SK-N-SH (cell line): ENCODE measurements around the gene FMN1. TPM values are rescaled to one million over a fixed set of nuclear protein-coding genes. Genes with fewer than 3 reads are reported as not detected.

Experiments
- CTCF ChIA-PET: fragments of 300-600, 350-600 bp; formaldehyde crosslinking; extraction: SDS; loops from one replicate; lab custom pipeline; 2021; lab: Yijun Ruan, JAX
- POLR2A ChIA-PET: fragments of 350-600 bp; sonication (Branson Sonifier 250); formaldehyde crosslinking; extraction: SDS; loops from one replicate; lab custom pipeline; 2020; ENCODE audit warnings: antibody characterized with exemption, inconsistent platforms; lab: Yijun Ruan, JAX
- DNase-seq: peaks from one replicate; pipeline ENCODE4 v3.0.0; 2012
- H2AFZ ChIP-seq: fragments of 200-600 bp; sonication (generic); 2 replicates; pipeline ENCODE4 v1.8.1; 2016; ENCODE audit warnings: antibody characterized with exemption, mild to moderate bottlenecking, low read depth
- H3F3A ChIP-seq: fragments of 200-600 bp; sonication (generic); replicated peaks from 2 replicates; pipeline ENCODE3; 2016; ENCODE audit warnings: antibody characterized with exemption, mild to moderate bottlenecking; ENCODE audit not compliant: insufficient read depth
- H3K27ac ChIP-seq, 2 experiments: fragments of 200-500 bp in 1 of 2; fragments of 200-600 bp in 1 of 2; sonication (Bioruptor generic) in 1 of 2; sonication (generic), shearing (Covaris generic) in 1 of 2; 2 replicates each; pipeline versions ENCODE4 v1.5.1 to v1.6.1; 2014 to 2016; ENCODE audit warnings: low read depth in 2 of 2, inconsistent platforms in 1 of 2, low read length in 1 of 2, mild to moderate bottlenecking in 1 of 2, mixed read lengths in 1 of 2
- H3K27me3 ChIP-seq: fragments of 200-600 bp; sonication (generic), shearing (Covaris generic); 2 replicates; pipeline ENCODE4 v1.6.1; 2016; ENCODE audit warnings: mixed run types; ENCODE audit not compliant: insufficient read depth
- H3K36me3 ChIP-seq, 2 experiments: fragments of 200-500 bp in 1 of 2; fragments of 200-600 bp in 1 of 2; sonication (Bioruptor generic) in 1 of 2; sonication (generic) in 1 of 2; replicated peaks in 1 of 2; 2 replicates each; pipeline versions ENCODE3 to v1.5.1; 2014 to 2016; ENCODE audit warnings: low read length in 1 of 2, mild to moderate bottlenecking in 1 of 2; ENCODE audit not compliant: insufficient read depth in 2 of 2, control insufficient read depth in 1 of 2
- H3K4me1 ChIP-seq, 2 experiments: fragments of 200-500 bp in 1 of 2; fragments of 200-600 bp in 1 of 2; sonication (Bioruptor generic) in 1 of 2; sonication (generic), shearing (Covaris generic) in 1 of 2; 2 replicates each; pipeline versions ENCODE4 v1.5.1 to v1.6.1; 2014 to 2016; ENCODE audit warnings: low read depth in 1 of 2, low read length in 1 of 2, mixed run types in 1 of 2; ENCODE audit not compliant: insufficient read depth in 2 of 2, control insufficient read depth in 1 of 2
- H3K4me2 ChIP-seq: fragments of 200-600 bp; sonication (generic), shearing (Covaris generic); 2 replicates; pipeline ENCODE4 v1.6.1; 2017; ENCODE audit warnings: mixed run types
- H3K4me3 ChIP-seq, 2 experiments: fragments of 200-500 bp in 1 of 2; fragments of 200-600 bp in 1 of 2; sonication (Bioruptor generic) in 1 of 2; sonication (generic), shearing (Covaris generic) in 1 of 2; 2 replicates each; pipeline versions ENCODE4 v1.5.1 to v1.8.1; 2014 to 2016; ENCODE audit warnings: low read depth in 2 of 2, inconsistent platforms in 1 of 2, low read length in 1 of 2, mild to moderate bottlenecking in 1 of 2, mixed read lengths in 1 of 2, moderate library complexity in 1 of 2
- H3K79me2 ChIP-seq: fragments of 200-600 bp; sonication (generic); 2 replicates; pipeline ENCODE4 v1.8.1; 2017; ENCODE audit warnings: mild to moderate bottlenecking; ENCODE audit not compliant: insufficient read depth
- H3K9ac ChIP-seq: fragments of 200-600 bp; sonication (generic); 2 replicates; pipeline ENCODE4 v1.6.1; 2017; ENCODE audit warnings: mixed run types
- H3K9me2 ChIP-seq: fragments of 200-600 bp; sonication (generic); 2 replicates; pipeline ENCODE4 v1.6.1; 2017; ENCODE audit warnings: mixed run types
- H3K9me3 ChIP-seq: fragments of 200-600 bp; sonication (generic); 2 replicates; pipeline ENCODE4 v1.6.1; 2017; ENCODE audit warnings: mixed run types, mild to moderate bottlenecking, moderate library complexity
- H4K20me1 ChIP-seq: fragments of 200-600 bp; sonication (generic); 2 replicates; pipeline ENCODE4 v1.6.1; 2017; ENCODE audit warnings: mild to moderate bottlenecking, mixed run types; ENCODE audit not compliant: insufficient read depth
- CHD2 ChIP-seq: fragments of 150-350 bp; IDR thresholded peaks from 2 replicates; pipeline ENCODE4 v1.6.1; 2018; ENCODE audit warnings: low read length; ENCODE audit not compliant: partially characterized antibody
- ELF1 ChIP-seq: IDR thresholded peaks from 2 replicates; pipeline ENCODE4 v1.4.0; 2012
- EP300 ChIP-seq, 2 experiments: IDR thresholded peaks; 2 replicates each; pipeline versions ENCODE4 v1.4.0 to v1.6.1; 2012; ENCODE audit warnings: borderline replicate concordance in 1 of 2, low read depth in 1 of 2, low read length in 1 of 2
- FOSL2 ChIP-seq: IDR thresholded peaks from 2 replicates; pipeline ENCODE4 v1.4.0; 2012; ENCODE audit warnings: low read depth, mild to moderate bottlenecking, moderate library complexity, borderline replicate concordance
- FOXJ3 ChIP-seq: sonication (generic); formaldehyde crosslinking; IDR thresholded peaks from 2 replicates; pipeline ENCODE4 v1.5.1; 2020; ENCODE audit warnings: mild to moderate bottlenecking, missing genetic modification reagents
- FOXM1 ChIP-seq: IDR thresholded peaks from 2 replicates; pipeline ENCODE4 v1.4.0; 2012; ENCODE audit warnings: low read depth, mild to moderate bottlenecking
- GABPA ChIP-seq: IDR thresholded peaks from 2 replicates; pipeline ENCODE4 v1.4.0; 2012; ENCODE audit warnings: low read depth, mild to moderate bottlenecking
- GATA2 ChIP-seq: sonication (generic); formaldehyde crosslinking; IDR thresholded peaks from 2 replicates; pipeline ENCODE4 v1.5.0; 2020; ENCODE audit warnings: mild to moderate bottlenecking, missing genetic modification reagents
- NFIC ChIP-seq: IDR thresholded peaks from 2 replicates; pipeline ENCODE4 v1.4.0; 2012; ENCODE audit warnings: borderline replicate concordance
- NRF1 ChIP-seq: IDR thresholded peaks from 2 replicates; pipeline ENCODE4 v1.6.1; 2012; ENCODE audit warnings: low read depth, mild to moderate bottlenecking, low read length
- RCOR1 ChIP-seq: fragments of 150-350 bp; IDR thresholded peaks from 2 replicates; pipeline ENCODE4 v1.6.1; 2017; ENCODE audit warnings: antibody characterized with exemption, low read length
- REST ChIP-seq: IDR thresholded peaks from 2 replicates; pipeline ENCODE4 v1.6.1; 2012; ENCODE audit warnings: mild to moderate bottlenecking, low read depth, low read length, moderate library complexity
- RFX5 ChIP-seq: IDR thresholded peaks from 2 replicates; pipeline ENCODE4 v1.6.1; 2012; ENCODE audit warnings: mild to moderate bottlenecking, improper control_type of control experiment, low read length
- TCF12 ChIP-seq: IDR thresholded peaks from 2 replicates; pipeline ENCODE4 v1.4.0; 2012
- TEAD4 ChIP-seq: IDR thresholded peaks from 2 replicates; pipeline ENCODE4 v1.4.0; 2012; ENCODE audit warnings: mild to moderate bottlenecking, borderline replicate concordance; ENCODE audit not compliant: insufficient read depth
- YY1 ChIP-seq: IDR thresholded peaks from 2 replicates; pipeline ENCODE4 v1.4.0; 2012; ENCODE audit warnings: low read depth, mild to moderate bottlenecking
- WGBS: methylation state at CpG from one replicate; pipeline ENCODE4 v1.1.6; 2017; ENCODE audit warnings: low lambda C conversion rate; 5-methylcytosine and 5-hydroxymethylcytosine counted together
- polyA plus RNA-seq, 3 experiments: library from polyadenylated mRNA; depleted of rRNA; stranded (reverse); fragments of >200 nt; gene quantifications; 2 replicates each; pipeline ENCODE4 v1.2.3, GENCODE V29; 2012
- TF ChIP-seq, protein P1 (sequence below): fragments of 150-350 bp; IDR thresholded peaks from 2 replicates; pipeline ENCODE4 v1.6.1; 2017; ENCODE audit warnings: antibody characterized with exemption, low read length, low read depth, borderline replicate concordance
- TF ChIP-seq, protein P2 (sequence below): IDR thresholded peaks from 2 replicates; pipeline ENCODE4 v1.4.0; 2012; ENCODE audit warnings: low read depth
- TF ChIP-seq, protein P3 (sequence below): IDR thresholded peaks from 2 replicates; pipeline ENCODE4 v1.4.0; 2012; ENCODE audit warnings: low read depth, borderline replicate concordance

The FMN1 gene
- polyA plus RNA-seq, 1 of the 3 experiments (the other 2 are of a cell fraction), result 9.1 TPM

DNA sequence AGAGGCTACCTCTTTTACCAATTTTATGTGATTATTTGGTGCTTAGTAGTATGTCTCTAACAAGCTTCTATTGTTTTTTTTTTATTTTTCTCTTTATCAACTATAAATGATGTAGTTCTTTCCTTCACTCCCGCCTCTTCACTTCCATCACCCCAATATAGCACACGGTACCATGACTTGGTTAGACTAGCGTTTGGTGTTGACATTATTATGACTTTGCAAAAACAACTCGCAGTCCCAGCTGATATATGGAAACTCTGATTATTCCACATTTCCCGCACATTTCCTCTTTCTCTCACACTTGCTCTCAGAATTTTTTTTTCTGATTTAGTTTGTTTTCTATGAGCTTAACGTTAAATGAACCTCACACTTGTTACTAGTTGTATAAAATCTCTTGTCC is 314.5 kb downstream of the FMN1 start:
- ChIA-PET CTCF (interaction anchor here (0.6 to 1.0 kb wide), 2 partner anchors 25 to 223 kb away, joined by 3 read pairs; no protein-coding TSS in a partner anchor), POLR2A (no interaction called here)
- peaks cover 14% of the 10 kb centered on the region; the same call in 1 of the 2 replicates for H3K79me2 ChIP-seq
- no peak overlapping the region for H2AFZ ChIP-seq
- peaks cover 0 to 8% of the 10 kb centered on the region in 2 experiments; a peak in 1 of 4 replicates for H3K4me1 ChIP-seq
- no peak for DNase-seq
- H3K9me2 ChIP-seq, result no peaks in the 10 kb centered on the region
- H3K4me2 ChIP-seq, result no peak overlapping the region
- H3K27ac ChIP-seq, result peak overlapping the region in 1 of 2 experiments; percentile 91; a peak in 2 of 4 replicates
- H3K27me3 ChIP-seq, result no peaks in the 10 kb centered on the region
- no peaks in the 10 kb centered on the region for H3K9me3 ChIP-seq
- no peak overlapping the region for H3K4me3 ChIP-seq
- H3F3A ChIP-seq, result peaks cover 41% of the 10 kb centered on the region
- 94% methylated on average over 6 of the region's 6 CpGs for WGBS
- no peaks in the 10 kb centered on the region for H4K20me1 ChIP-seq
- no peak overlapping the region for H3K9ac ChIP-seq
- H3K36me3 ChIP-seq, result peaks cover 20 to 81% of the 10 kb centered on the region in 2 experiments
- TF ChIP-seq, protein P1, sequence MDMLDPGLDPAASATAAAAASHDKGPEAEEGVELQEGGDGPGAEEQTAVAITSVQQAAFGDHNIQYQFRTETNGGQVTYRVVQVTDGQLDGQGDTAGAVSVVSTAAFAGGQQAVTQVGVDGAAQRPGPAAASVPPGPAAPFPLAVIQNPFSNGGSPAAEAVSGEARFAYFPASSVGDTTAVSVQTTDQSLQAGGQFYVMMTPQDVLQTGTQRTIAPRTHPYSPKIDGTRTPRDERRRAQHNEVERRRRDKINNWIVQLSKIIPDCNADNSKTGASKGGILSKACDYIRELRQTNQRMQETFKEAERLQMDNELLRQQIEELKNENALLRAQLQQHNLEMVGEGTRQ, result no peak
- TF ChIP-seq FOSL2 (no peak), NRF1 (no peak), YY1 (no peak), FOXJ3 (no peak), EP300 (IDR thresholded peaks at IDR 0.05; ENCODE audit: borderline replicate concordance in 1 of 2, low read depth in 1 of 2, low read length in 1 of 2) (no peak), GABPA (no peak), TCF12 (no peak), FOXM1 (no peak), RFX5 (no peak)
- TF ChIP-seq, protein P2, sequence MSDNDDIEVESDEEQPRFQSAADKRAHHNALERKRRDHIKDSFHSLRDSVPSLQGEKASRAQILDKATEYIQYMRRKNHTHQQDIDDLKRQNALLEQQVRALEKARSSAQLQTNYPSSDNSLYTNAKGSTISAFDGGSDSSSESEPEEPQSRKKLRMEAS, result no peak
- TF ChIP-seq, protein P3, sequence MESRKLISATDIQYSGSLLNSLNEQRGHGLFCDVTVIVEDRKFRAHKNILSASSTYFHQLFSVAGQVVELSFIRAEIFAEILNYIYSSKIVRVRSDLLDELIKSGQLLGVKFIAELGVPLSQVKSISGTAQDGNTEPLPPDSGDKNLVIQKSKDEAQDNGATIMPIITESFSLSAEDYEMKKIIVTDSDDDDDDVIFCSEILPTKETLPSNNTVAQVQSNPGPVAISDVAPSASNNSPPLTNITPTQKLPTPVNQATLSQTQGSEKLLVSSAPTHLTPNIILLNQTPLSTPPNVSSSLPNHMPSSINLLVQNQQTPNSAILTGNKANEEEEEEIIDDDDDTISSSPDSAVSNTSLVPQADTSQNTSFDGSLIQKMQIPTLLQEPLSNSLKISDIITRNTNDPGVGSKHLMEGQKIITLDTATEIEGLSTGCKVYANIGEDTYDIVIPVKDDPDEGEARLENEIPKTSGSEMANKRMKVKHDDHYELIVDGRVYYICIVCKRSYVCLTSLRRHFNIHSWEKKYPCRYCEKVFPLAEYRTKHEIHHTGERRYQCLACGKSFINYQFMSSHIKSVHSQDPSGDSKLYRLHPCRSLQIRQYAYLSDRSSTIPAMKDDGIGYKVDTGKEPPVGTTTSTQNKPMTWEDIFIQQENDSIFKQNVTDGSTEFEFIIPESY, result no peak
- TF ChIP-seq, all 33 proteins: peak for 0

- no peak for DNase-seq
- POLR2A ChIA-PET, result no interaction called here
- no peak overlapping the region for H2AFZ ChIP-seq
- H3K27ac ChIP-seq, result peak overlapping the region in 1 of 2 experiments; percentile 91; a peak in 2 of 4 replicates
- no peaks in the 10 kb centered on the region for H3K9me2 ChIP-seq
- no peak overlapping the region for H3K4me2 ChIP-seq
- H3K36me3 ChIP-seq, result peaks cover 14 to 79% of the 10 kb centered on the region in 2 experiments
- H3K9ac ChIP-seq, result no peak overlapping the region
- no peaks in the 10 kb centered on the region for H3K9me3 ChIP-seq
- CTCF ChIA-PET, result interaction anchor here (1.0 to 1.2 kb wide), 2 partner anchors 25 to 34 kb away, joined by 3 read pairs; no protein-coding TSS in a partner anchor
- no peaks in the 10 kb centered on the region for H4K20me1 ChIP-seq
- no peak overlapping the region for H3K4me3 ChIP-seq
- H3F3A ChIP-seq, result peaks cover 45% of the 10 kb centered on the region
- H3K27me3 ChIP-seq, result no peaks in the 10 kb centered on the region
- WGBS, result 82% methylated on average over 5 of the region's 5 CpGs
- H3K4me1 ChIP-seq, result peaks cover 0 to 8% of the 10 kb centered on the region in 2 experiments; a peak in 1 of 4 replicates
- H3K79me2 ChIP-seq, result peaks cover 16% of the 10 kb centered on the region; the same call in 1 of the 2 replicates
- TF ChIP-seq NFIC, result no peak
- TF ChIP-seq REST, result no peak
- TF ChIP-seq TEAD4, result no peak
- TF ChIP-seq GATA2 (CRISPR knock-in tag), result no peak
- TF ChIP-seq ELF1, result no peak
- no peak for TF ChIP-seq TCF12
- TF ChIP-seq FOXJ3, result no peak
- TF ChIP-seq RCOR1, result no peak
- TF ChIP-seq CHD2, result no peak
Observed at GRCh38 chr15:32878869-32879805, 315.4 kb downstream of the FMN1 start.
